GM12878 (cell line): ENCODE measurements around the gene CTXN1.
A peak's percentile ranks its signal among the peaks of the same experiment; 100 is the strongest.

Experiments
- BRCA1 ChIP-seq: IDR thresholded peaks from 2 replicates; pipeline ENCODE4 v1.6.1; 2011; ENCODE audit warnings: low read depth, low read length, improper control_type of control experiment
- POLR2A ChIP-seq: IDR thresholded peaks from 2 replicates; pipeline ENCODE4 v1.6.1; 2011; ENCODE audit warnings: low read depth, mild to moderate bottlenecking, low read length
- RFX5 ChIP-seq: IDR thresholded peaks from 2 replicates; pipeline ENCODE4 v1.6.1; 2011; ENCODE audit warnings: low read depth, low read length, improper control_type of control experiment
- TCF7 ChIP-seq: IDR thresholded peaks from 2 replicates; pipeline ENCODE4 v1.6.1; 2014; ENCODE audit warnings: antibody characterized with exemption, borderline replicate concordance
- WRNIP1 ChIP-seq: IDR thresholded peaks from 2 replicates; pipeline ENCODE4 v1.6.1; 2011; ENCODE audit warnings: low read depth, low read length, improper control_type of control experiment, borderline replicate concordance
- ZNF24 ChIP-seq: fragments of 450-650 bp; IDR thresholded peaks from 2 replicates; pipeline ENCODE4 v1.6.1; 2017; ENCODE audit warnings: antibody characterized with exemption, mild to moderate bottlenecking
- TF ChIP-seq, protein P1 (sequence below), 3 experiments: IDR thresholded peaks in 2 of 3; conservative IDR thresholded peaks in 1 of 3; 2 replicates each; pipeline ENCODE4 v1.5.1; 2011; ENCODE audit warnings: low read depth in 3 of 3, low read length in 3 of 3, mild to moderate bottlenecking in 3 of 3, control low read depth in 2 of 3, moderate library complexity in 2 of 3, inconsistent platforms in 1 of 3, mixed read lengths in 1 of 3; ENCODE audit not compliant: control insufficient read depth in 2 of 3, insufficient read depth in 1 of 3; ENCODE audit errors: extremely low read depth in 1 of 3

DNA sequence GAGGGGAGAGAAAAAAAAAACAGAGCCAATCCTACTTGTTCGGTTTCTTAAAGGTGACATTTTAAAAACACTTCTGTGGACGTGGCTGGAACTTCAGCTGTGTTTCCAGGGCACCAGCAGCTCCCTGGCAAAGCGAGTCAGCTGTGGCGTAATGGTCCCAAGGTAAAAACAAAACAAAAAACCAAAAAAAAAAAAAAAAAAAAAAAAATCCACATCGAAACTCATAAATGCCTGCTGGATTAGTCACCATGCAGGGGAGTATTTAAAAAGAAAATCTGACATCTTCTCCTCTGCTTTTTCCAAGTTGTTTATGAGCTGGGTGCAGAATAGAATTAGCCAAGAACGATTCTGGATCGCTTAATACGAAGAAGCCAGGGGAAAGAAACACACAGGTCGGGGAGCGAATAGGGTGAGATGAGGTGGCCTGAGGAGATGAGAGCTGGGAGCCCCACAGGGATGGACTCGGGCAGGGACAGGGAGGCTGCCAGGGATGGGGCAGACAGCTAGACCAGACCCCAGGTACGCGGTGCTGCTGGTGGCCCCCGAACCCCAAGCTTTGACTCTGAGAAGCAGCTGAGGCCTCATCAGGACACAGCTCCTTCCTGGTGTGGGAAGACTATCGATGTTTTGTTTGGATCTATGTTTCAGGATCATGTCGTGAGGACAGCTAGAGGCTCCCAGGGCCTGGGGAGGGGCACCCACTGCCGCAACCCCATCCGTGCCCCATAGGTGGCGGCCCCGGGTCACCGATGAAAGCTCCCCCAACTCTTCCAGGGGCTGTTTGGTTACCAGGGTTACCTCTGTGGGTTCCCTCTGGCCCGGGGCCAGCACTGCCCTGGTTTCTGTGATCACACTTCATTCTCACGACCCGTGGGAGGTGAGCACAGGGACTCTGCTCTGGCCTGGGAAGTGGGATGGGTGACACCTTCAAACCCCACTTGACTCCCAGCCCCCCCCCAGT, 3.1 kb upstream of the CTXN1 start:
- TF ChIP-seq ZNF24, result no peak
- TF ChIP-seq, protein P1, sequence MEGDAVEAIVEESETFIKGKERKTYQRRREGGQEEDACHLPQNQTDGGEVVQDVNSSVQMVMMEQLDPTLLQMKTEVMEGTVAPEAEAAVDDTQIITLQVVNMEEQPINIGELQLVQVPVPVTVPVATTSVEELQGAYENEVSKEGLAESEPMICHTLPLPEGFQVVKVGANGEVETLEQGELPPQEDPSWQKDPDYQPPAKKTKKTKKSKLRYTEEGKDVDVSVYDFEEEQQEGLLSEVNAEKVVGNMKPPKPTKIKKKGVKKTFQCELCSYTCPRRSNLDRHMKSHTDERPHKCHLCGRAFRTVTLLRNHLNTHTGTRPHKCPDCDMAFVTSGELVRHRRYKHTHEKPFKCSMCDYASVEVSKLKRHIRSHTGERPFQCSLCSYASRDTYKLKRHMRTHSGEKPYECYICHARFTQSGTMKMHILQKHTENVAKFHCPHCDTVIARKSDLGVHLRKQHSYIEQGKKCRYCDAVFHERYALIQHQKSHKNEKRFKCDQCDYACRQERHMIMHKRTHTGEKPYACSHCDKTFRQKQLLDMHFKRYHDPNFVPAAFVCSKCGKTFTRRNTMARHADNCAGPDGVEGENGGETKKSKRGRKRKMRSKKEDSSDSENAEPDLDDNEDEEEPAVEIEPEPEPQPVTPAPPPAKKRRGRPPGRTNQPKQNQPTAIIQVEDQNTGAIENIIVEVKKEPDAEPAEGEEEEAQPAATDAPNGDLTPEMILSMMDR (IDR thresholded peaks at IDR 0.05 in 2 of 3, conservative IDR thresholded peaks at IDR 0.05 in 1 of 3; ENCODE audit: control insufficient read depth in 2 of 3, extremely low read depth in 1 of 3, insufficient read depth in 1 of 3, low read depth in 3 of 3, low read length in 3 of 3), result peak; percentile 51 to 70 (median 62)
- no peak for TF ChIP-seq POLR2A
- no peak for TF ChIP-seq RFX5
- no peak for TF ChIP-seq TCF7
- TF ChIP-seq WRNIP1, result no peak
- TF ChIP-seq BRCA1, result no peak
